Endothelial cell of umbilical vein (primary cell): ENCODE measurements around the gene SORCS3. TPM values are rescaled to one million over a fixed set of nuclear protein-coding genes. Genes with fewer than 3 reads are reported as not detected.

Experiments
- BruUV-seq: library from RNA; stranded (reverse); fragments of 400-500 nt; replicated peaks from 2 replicates; lab custom pipeline; 2021; lab: Mats Ljungman, UMichigan
- CTCF ChIA-PET: fragments of 300-600, 350-600 bp; sonication (Branson Sonifier 250); formaldehyde crosslinking; loops from one replicate; lab custom pipeline; 2021; ENCODE audit warnings: antibody characterized with exemption, inconsistent platforms; lab: Charles Lee
- POLR2A ChIA-PET: fragments of 300-600, 350-600 bp; sonication (Branson Sonifier 250); formaldehyde crosslinking; loops from one replicate; lab custom pipeline; 2021; ENCODE audit warnings: antibody characterized with exemption, inconsistent platforms; lab: Charles Lee
- DNase-seq: peaks from one replicate; pipeline ENCODE4 v3.0.0-alpha.2; 2011; ENCODE audit warnings: low read depth, low spot score
- FAIRE-seq: peaks from 2 replicates; lab custom pipeline; 2011; peaks lifted over from hg19 to GRCh38; lab: Jason Lieb, UNC
- H2AFZ ChIP-seq: 2 replicates; pipeline ENCODE4 v1.6.0; 2012; ENCODE audit warnings: low read depth, low read length, control low read depth, inconsistent platforms
- H3K27ac ChIP-seq: 2 replicates; pipeline ENCODE4 v1.5.1; 2011; ENCODE audit warnings: low read depth, mild to moderate bottlenecking, control low read depth, low read length, moderate library complexity; ENCODE audit not compliant: insufficient read depth
- H3K27me3 ChIP-seq, 2 experiments: 2 replicates each; pipeline versions ENCODE4 v1.6.0 to v1.6.1; 2011; ENCODE audit warnings: low read length in 2 of 2, mixed read lengths in 1 of 2; ENCODE audit not compliant: control insufficient read depth in 2 of 2, insufficient read depth in 2 of 2
- H3K36me3 ChIP-seq, 2 experiments: 2 replicates in 1 of 2; 3 replicates in 1 of 2; pipeline ENCODE4 v1.5.1; 2011; ENCODE audit warnings: low read length in 2 of 2, mild to moderate bottlenecking in 1 of 2, moderate library complexity in 1 of 2; ENCODE audit not compliant: control insufficient read depth in 2 of 2, insufficient read depth in 2 of 2; ENCODE audit errors: extremely low read depth in 1 of 2
- H3K4me1 ChIP-seq: 3 replicates; pipeline ENCODE4 v1.5.1; 2011; ENCODE audit warnings: mild to moderate bottlenecking, low read length; ENCODE audit not compliant: control insufficient read depth, insufficient read depth; ENCODE audit errors: extremely low read depth
- H3K4me2 ChIP-seq: 2 replicates; pipeline ENCODE4 v1.6.1; 2011; ENCODE audit warnings: low read length, control low read depth, mixed read lengths; ENCODE audit not compliant: insufficient read depth
- H3K4me3 ChIP-seq, 3 experiments: fragments of 200-600 bp in 1 of 3; sonication (generic), shearing (Covaris generic) in 1 of 3; replicated peaks in 1 of 3; 2 replicates each; pipeline ENCODE4 v1.5.1; 2011 to 2016; ENCODE audit warnings: control low read depth in 3 of 3, low read length in 3 of 3, mild to moderate bottlenecking in 2 of 3, inconsistent platforms in 1 of 3, low read depth in 1 of 3, moderate library complexity in 1 of 3; ENCODE audit not compliant: insufficient read depth in 1 of 3
- H3K79me2 ChIP-seq: 2 replicates; pipeline ENCODE4 v1.6.0; 2012; ENCODE audit warnings: low read length, inconsistent platforms; ENCODE audit not compliant: control insufficient read depth, insufficient read depth
- H3K9ac ChIP-seq: replicated peaks from 2 replicates; pipeline ENCODE3; 2011; ENCODE audit warnings: low read length, control low read depth; ENCODE audit not compliant: insufficient read depth; ENCODE audit errors: extremely low read depth
- H3K9me1 ChIP-seq: replicated peaks from 3 replicates; pipeline ENCODE4 v1.6.0; 2011; ENCODE audit warnings: mild to moderate bottlenecking, low read length; ENCODE audit not compliant: control insufficient read depth, insufficient read depth; ENCODE audit errors: extremely low read depth
- H3K9me3 ChIP-seq: replicated peaks from 2 replicates; pipeline ENCODE4 v1.5.1; 2012; ENCODE audit warnings: low read length, inconsistent platforms; ENCODE audit not compliant: control insufficient read depth, insufficient read depth
- H4K20me1 ChIP-seq: replicated peaks from 2 replicates; pipeline ENCODE3; 2011; ENCODE audit warnings: mild to moderate bottlenecking, low read length; ENCODE audit not compliant: control insufficient read depth, insufficient read depth; ENCODE audit errors: extremely low read depth
- EZH2 ChIP-seq: IDR thresholded peaks from 2 replicates; pipeline ENCODE4 v1.6.1; 2012; ENCODE audit warnings: borderline replicate concordance, low read depth, mild to moderate bottlenecking, moderate library complexity, low read length, inconsistent platforms; ENCODE audit not compliant: severe bottlenecking
- FOS ChIP-seq: IDR thresholded peaks from 2 replicates; pipeline ENCODE4 v1.6.1; 2011; ENCODE audit warnings: mild to moderate bottlenecking, low read length, moderate library complexity, borderline replicate concordance; ENCODE audit not compliant: insufficient read depth
- GATA2 ChIP-seq: IDR thresholded peaks from 2 replicates; pipeline ENCODE4 v1.7.0; 2011; ENCODE audit warnings: low read depth, mild to moderate bottlenecking, moderate library complexity, mixed read lengths, low read length; ENCODE audit not compliant: insufficient read length, insufficient read depth
- JUN ChIP-seq: IDR thresholded peaks from 2 replicates; pipeline ENCODE4 v1.6.1; 2011; ENCODE audit warnings: borderline replicate concordance, low read depth; ENCODE audit not compliant: insufficient read length, insufficient read depth
- MYC ChIP-seq: IDR thresholded peaks from one replicate; pipeline ENCODE4 v1.6.1; 2011; ENCODE audit warnings: mild to moderate bottlenecking, low read depth, low read length
- POLR2A ChIP-seq: IDR thresholded peaks from 2 replicates; pipeline ENCODE4 v1.6.1; 2012; ENCODE audit warnings: low read depth, mild to moderate bottlenecking, control low read depth, low read length
- POLR2AphosphoS5 ChIP-seq: IDR thresholded peaks from 2 replicates; pipeline ENCODE4 v1.6.1; 2012; ENCODE audit warnings: low read depth, mild to moderate bottlenecking, control low read depth, low read length, moderate library complexity; ENCODE audit not compliant: insufficient read depth
- dilution Hi-C: fragments of 300-500 bp; cut with MboI; formaldehyde crosslinking; loops from one replicate; pipeline ENCODE4 v1.15.0; 2019; ENCODE audit warnings: low sequenced_read_pairs; ENCODE audit not compliant: extremely low pct_ligation_motif_present
- intact Hi-C: fragments of 100-400 bp; cut with micrococcal nuclease; formaldehyde crosslinking; loops from one replicate; pipeline ENCODE4 v1.10.0; 2022
- polyA plus RNA-seq, 4 experiments: library from polyadenylated mRNA; depleted of rRNA in 3 of 4; stranded (reverse) in 3 of 4; unstranded in 1 of 4; fragments of >200 nt; gene quantifications; 2 replicates each; pipeline versions ENCODE4 v1.2.1 to v1.2.3, GENCODE V29; 2011 to 2012; ENCODE audit warnings: missing spikeins in 1 of 4
- total RNA-seq: library from RNA; stranded (reverse); gene quantifications from 2 replicates; pipeline ENCODE4 v1.2.3, GENCODE V29; 2021
- TF ChIP-seq, protein P1 (sequence below), 2 donors: IDR thresholded peaks; 1 replicate in 1 of 2; 2 replicates in 1 of 2; pipeline ENCODE4 v1.5.1; 2011; ENCODE audit warnings: low read length in 2 of 2, mild to moderate bottlenecking in 2 of 2, moderate library complexity in 2 of 2, control low read depth in 1 of 2, inconsistent platforms in 1 of 2, low read depth in 1 of 2; ENCODE audit not compliant: insufficient read depth in 1 of 2; ENCODE audit errors: extremely low read depth in 1 of 2
- TF ChIP-seq, protein P2 (sequence below): IDR thresholded peaks from 2 replicates; pipeline ENCODE4 v1.6.1; 2011; ENCODE audit not compliant: insufficient read depth, insufficient read length

SORCS3 gene
- total and polyA plus RNA-seq, 2 donors (not counting 3 experiments of a cell fraction or from before 2014, with no cell fraction given) = not detected

- Histone ChIP-seq H3K4me1 (no peaks in the 10 kb centered on the region), H3K27ac (no peak overlapping the region), H4K20me1 (no peaks in the 10 kb centered on the region), H3K4me3 (no peak overlapping the region), H3K9ac (no peak overlapping the region), H3K27me3 (no peaks in the 10 kb centered on the region), H3K4me2 (no peak overlapping the region), H3K9me1 (no peaks in the 10 kb centered on the region), H3K36me3 (no peaks in the 10 kb centered on the region), H2AFZ (no peak overlapping the region), H3K9me3 (no peaks in the 10 kb centered on the region), H3K79me2 (no peaks in the 10 kb centered on the region)
- DNase-seq = no peak
- TF ChIP-seq GATA2 (no peak), POLR2AphosphoS5 (no peak), JUN (no peak), EZH2 (no peak), FOS (no peak), MYC (no peak), POLR2A (no peak)
- TF ChIP-seq, protein P1, sequence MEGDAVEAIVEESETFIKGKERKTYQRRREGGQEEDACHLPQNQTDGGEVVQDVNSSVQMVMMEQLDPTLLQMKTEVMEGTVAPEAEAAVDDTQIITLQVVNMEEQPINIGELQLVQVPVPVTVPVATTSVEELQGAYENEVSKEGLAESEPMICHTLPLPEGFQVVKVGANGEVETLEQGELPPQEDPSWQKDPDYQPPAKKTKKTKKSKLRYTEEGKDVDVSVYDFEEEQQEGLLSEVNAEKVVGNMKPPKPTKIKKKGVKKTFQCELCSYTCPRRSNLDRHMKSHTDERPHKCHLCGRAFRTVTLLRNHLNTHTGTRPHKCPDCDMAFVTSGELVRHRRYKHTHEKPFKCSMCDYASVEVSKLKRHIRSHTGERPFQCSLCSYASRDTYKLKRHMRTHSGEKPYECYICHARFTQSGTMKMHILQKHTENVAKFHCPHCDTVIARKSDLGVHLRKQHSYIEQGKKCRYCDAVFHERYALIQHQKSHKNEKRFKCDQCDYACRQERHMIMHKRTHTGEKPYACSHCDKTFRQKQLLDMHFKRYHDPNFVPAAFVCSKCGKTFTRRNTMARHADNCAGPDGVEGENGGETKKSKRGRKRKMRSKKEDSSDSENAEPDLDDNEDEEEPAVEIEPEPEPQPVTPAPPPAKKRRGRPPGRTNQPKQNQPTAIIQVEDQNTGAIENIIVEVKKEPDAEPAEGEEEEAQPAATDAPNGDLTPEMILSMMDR (IDR thresholded peaks at IDR 0.05; ENCODE audit: extremely low read depth in 1 of 2, insufficient read depth in 1 of 2, low read depth in 1 of 2, low read length in 2 of 2) = no peak
- TF ChIP-seq, protein P2, sequence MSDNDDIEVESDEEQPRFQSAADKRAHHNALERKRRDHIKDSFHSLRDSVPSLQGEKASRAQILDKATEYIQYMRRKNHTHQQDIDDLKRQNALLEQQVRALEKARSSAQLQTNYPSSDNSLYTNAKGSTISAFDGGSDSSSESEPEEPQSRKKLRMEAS = no peak
- no TSS peak for BruUV-seq
- POLR2A ChIA-PET = no interaction called here
- intact Hi-C loops (no loop called here), dilution Hi-C loops (no loop called here)
- no peak for FAIRE-seq
- CTCF ChIA-PET = no interaction called here
These were observed 339.3 kb downstream of the SORCS3 start for GRCh38 chr10:104980368-104980767.
